A673 (cell line): Measurements from ENCODE around the gene COL11A2. TPM values are rescaled to one million over a fixed set of nuclear protein-coding genes. Genes with fewer than 3 reads are reported as not detected.

ENCODE experiments used
- BruUV-seq: library from RNA; stranded (reverse); fragments of 400-500 nt; replicated peaks from 2 replicates; lab custom pipeline; 2021; lab: Mats Ljungman, UMichigan
- CTCF ChIA-PET: fragments of 300-600 bp; sonication (Branson Sonifier 250); formaldehyde crosslinking; loops from one replicate; lab custom pipeline; 2022; ENCODE audit warnings: antibody characterized with exemption; lab: Charles Lee
- POLR2A ChIA-PET: fragments of 300-600 bp; sonication (Branson Sonifier 250); formaldehyde crosslinking; loops from one replicate; lab custom pipeline; 2022; ENCODE audit warnings: antibody characterized with exemption; ENCODE audit not compliant: low non-redundant PET; lab: Charles Lee
- DNase-seq: peaks from one replicate; pipeline ENCODE4 v3.0.0-alpha.2; 2015; ENCODE audit warnings: low spot score
- H3K27ac ChIP-seq: fragments of 200-600 bp; sonication (generic); 2 replicates; pipeline ENCODE4 v1.5.1; 2016; ENCODE audit warnings: mixed run types, low read depth, mild to moderate bottlenecking, mixed read lengths, antibody characterized with exemption, low read length; ENCODE audit not compliant: poor library complexity, severe bottlenecking
- H3K27me3 ChIP-seq: fragments of 200-600 bp; sonication (generic); replicated peaks from 2 replicates; pipeline ENCODE4 v1.6.1; 2017; ENCODE audit warnings: mixed run types, low read depth, mild to moderate bottlenecking, mixed read lengths, antibody characterized with exemption, low read length; ENCODE audit not compliant: insufficient read depth, poor library complexity
- H3K36me3 ChIP-seq: fragments of 200-600 bp; sonication (generic); 2 replicates; pipeline ENCODE4 v1.6.1; 2016; ENCODE audit warnings: mixed run types, mild to moderate bottlenecking, mixed read lengths, antibody characterized with exemption, low read length; ENCODE audit not compliant: insufficient read depth, poor library complexity, severe bottlenecking
- H3K4me1 ChIP-seq: fragments of 200-600 bp; sonication (generic); 2 replicates; pipeline ENCODE4 v1.6.1; 2017; ENCODE audit warnings: mixed run types, mild to moderate bottlenecking, mixed read lengths, antibody characterized with exemption, low read length; ENCODE audit not compliant: insufficient read depth, poor library complexity, severe bottlenecking
- H3K4me3 ChIP-seq: fragments of 200-600 bp; sonication (generic); 2 replicates; pipeline ENCODE4 v1.5.1; 2016; ENCODE audit warnings: low read depth, mixed run types, mild to moderate bottlenecking, mixed read lengths, low read length; ENCODE audit not compliant: poor library complexity, severe bottlenecking
- H3K9me3 ChIP-seq: fragments of 200-600 bp; sonication (generic); 2 replicates; pipeline ENCODE4 v1.6.1; 2016; ENCODE audit warnings: mixed run types, low read depth, mild to moderate bottlenecking, mixed read lengths, antibody characterized with exemption, low read length; ENCODE audit not compliant: poor library complexity, severe bottlenecking
- EZH2 ChIP-seq: fragments of 200-600 bp; sonication (generic); IDR thresholded peaks from 2 replicates; pipeline ENCODE4 v1.6.1; 2017; ENCODE audit warnings: borderline replicate concordance, low read depth, mild to moderate bottlenecking, mixed read lengths, antibody characterized with exemption, low read length; ENCODE audit not compliant: poor library complexity, severe bottlenecking
- intact Hi-C: fragments of 100-400 bp; cut with micrococcal nuclease; formaldehyde crosslinking; loops from one replicate; pipeline ENCODE4 v1.10.0; 2022; ENCODE audit not compliant: unreplicated experiment
- total RNA-seq: library from RNA; stranded (reverse); gene quantifications from 2 replicates; pipeline ENCODE4 v1.2.3, GENCODE V29; 2021
- TF ChIP-seq, protein P1 (sequence below): fragments of 300-800, 200-600 bp; sonication (generic); conservative IDR thresholded peaks from 2 replicates; pipeline ENCODE4 v1.5.1; 2017; ENCODE audit warnings: low read depth, mild to moderate bottlenecking, antibody characterized with exemption, low read length, moderate library complexity, mixed read lengths

Gene COL11A2
- total RNA-seq, 1 experiment from 2014 or later, result 1.6 TPM

DNA sequence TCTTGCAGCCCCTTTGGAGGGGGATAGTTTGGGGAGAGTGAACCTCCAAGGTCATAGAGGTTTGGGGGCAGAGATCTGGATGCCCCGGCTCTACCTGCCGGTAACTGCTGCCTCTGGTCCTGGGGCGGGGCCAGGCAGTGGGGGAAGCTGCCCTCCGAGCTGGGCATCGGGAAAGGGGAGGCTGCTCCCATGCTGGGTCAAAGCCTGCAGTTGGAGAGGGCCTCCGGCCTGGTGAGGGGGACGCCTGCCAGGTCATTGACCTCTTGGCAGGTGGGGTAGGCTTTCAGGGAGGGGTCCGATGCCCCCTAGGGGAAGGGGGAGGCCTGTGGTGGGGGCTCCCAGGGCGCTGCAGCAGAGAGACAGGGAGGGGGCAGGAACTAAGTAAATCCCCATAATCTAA, 7.1 kb downstream of the COL11A2 start:
- no TSS peak for BruUV-seq
- intact Hi-C loops, result no loop called here
- H3K27ac ChIP-seq, result no peak overlapping the region
- H3K36me3 ChIP-seq, result no peaks in the 10 kb centered on the region
- H3K9me3 ChIP-seq, result no peaks in the 10 kb centered on the region
- no peak overlapping the region for H3K4me3 ChIP-seq
- no peaks in the 10 kb centered on the region for H3K27me3 ChIP-seq
- TF ChIP-seq EZH2, result no peak
- TF ChIP-seq, protein P1, sequence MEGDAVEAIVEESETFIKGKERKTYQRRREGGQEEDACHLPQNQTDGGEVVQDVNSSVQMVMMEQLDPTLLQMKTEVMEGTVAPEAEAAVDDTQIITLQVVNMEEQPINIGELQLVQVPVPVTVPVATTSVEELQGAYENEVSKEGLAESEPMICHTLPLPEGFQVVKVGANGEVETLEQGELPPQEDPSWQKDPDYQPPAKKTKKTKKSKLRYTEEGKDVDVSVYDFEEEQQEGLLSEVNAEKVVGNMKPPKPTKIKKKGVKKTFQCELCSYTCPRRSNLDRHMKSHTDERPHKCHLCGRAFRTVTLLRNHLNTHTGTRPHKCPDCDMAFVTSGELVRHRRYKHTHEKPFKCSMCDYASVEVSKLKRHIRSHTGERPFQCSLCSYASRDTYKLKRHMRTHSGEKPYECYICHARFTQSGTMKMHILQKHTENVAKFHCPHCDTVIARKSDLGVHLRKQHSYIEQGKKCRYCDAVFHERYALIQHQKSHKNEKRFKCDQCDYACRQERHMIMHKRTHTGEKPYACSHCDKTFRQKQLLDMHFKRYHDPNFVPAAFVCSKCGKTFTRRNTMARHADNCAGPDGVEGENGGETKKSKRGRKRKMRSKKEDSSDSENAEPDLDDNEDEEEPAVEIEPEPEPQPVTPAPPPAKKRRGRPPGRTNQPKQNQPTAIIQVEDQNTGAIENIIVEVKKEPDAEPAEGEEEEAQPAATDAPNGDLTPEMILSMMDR, result no peak
- CTCF ChIA-PET, result no interaction called here
- POLR2A ChIA-PET, result no interaction called here
- H3K4me1 ChIP-seq, result peaks cover 9% of the 10 kb centered on the region
- DNase-seq, result no peak

DNA sequence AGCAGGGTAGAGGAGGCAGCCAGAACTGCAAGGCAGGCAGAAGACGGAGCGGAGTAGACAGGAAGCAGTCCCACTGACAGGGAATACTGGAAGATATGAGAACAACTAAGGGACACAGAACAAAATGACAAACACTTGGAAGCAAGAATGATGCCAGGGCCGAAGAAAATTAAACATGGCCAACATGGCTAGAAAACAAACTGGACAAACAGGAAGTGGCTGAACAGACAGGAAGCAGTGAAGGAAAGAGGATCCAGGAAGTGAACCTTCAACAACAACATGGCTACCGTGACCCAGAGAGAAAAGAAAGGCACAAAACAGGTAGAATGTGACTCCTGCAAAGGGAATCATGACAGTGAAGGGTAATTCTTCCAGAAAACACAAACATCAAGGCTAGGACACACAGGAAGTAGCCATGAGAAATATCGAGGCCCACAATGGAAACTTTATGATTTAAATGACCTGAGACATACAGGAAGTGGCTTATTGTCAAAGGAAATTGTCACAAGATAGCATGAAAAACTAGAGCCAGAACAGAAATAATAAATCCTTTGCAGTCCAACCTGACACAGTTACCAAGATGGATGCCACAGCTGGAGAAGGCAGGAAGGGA, 9.1 kb downstream of the COL11A2 start:
- Histone ChIP-seq H3K36me3 (no peaks in the 10 kb centered on the region), H3K4me3 (no peak overlapping the region), H3K4me1 (peaks cover 9% of the 10 kb centered on the region), H3K27ac (no peak overlapping the region), H3K27me3 (no peaks in the 10 kb centered on the region), H3K9me3 (no peaks in the 10 kb centered on the region)
- ChIA-PET POLR2A (no interaction called here), CTCF (no interaction called here)
- no peak for DNase-seq
- no peak for TF ChIP-seq EZH2
- TF ChIP-seq, protein P1, result no peak
- BruUV-seq, result no TSS peak
- intact Hi-C loops, result no loop called here

DNA sequence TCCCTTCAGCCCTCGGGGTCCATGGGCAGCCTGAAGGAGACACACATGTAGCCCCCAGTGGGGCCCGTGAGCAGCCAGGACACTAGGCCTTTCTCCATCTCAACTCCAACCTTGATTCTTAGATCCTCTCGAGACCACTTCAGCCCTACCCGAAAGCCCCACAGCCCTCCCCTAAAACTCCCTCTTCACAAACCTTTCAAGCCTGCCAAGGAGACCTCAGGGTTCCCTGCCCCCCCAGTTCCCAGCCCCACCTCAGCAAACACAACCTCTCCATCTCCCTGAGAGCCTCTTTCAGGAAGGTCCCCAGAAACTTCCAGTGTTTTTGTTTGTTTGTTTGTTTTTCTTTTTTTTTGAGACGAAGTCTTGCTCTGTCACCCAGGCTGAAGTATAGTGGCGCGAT, 11.1 kb downstream of the COL11A2 start:
- DNase-seq, result no peak
- no peak overlapping the region for H3K27ac ChIP-seq
- POLR2A ChIA-PET, result no interaction called here
- CTCF ChIA-PET, result no interaction called here
- intact Hi-C loops, result no loop called here
- no peak overlapping the region for H3K4me3 ChIP-seq
- peaks cover 9% of the 10 kb centered on the region for H3K4me1 ChIP-seq
- H3K36me3 ChIP-seq, result no peaks in the 10 kb centered on the region
- no peaks in the 10 kb centered on the region for H3K27me3 ChIP-seq
- BruUV-seq, result no TSS peak
- no peaks in the 10 kb centered on the region for H3K9me3 ChIP-seq
- TF ChIP-seq, protein P1, result no peak
- no peak for TF ChIP-seq EZH2
